ENCODE measurements around the gene NPR1. TPM values are rescaled to one million over a fixed set of nuclear protein-coding genes. Genes with fewer than 3 reads are reported as not detected.

NPR1 gene
- total and polyA plus RNA-seq, 2 of the 4 experiments (the other 2 are of a cell fraction): 0.02 TPM; not detected in 1

DNA sequence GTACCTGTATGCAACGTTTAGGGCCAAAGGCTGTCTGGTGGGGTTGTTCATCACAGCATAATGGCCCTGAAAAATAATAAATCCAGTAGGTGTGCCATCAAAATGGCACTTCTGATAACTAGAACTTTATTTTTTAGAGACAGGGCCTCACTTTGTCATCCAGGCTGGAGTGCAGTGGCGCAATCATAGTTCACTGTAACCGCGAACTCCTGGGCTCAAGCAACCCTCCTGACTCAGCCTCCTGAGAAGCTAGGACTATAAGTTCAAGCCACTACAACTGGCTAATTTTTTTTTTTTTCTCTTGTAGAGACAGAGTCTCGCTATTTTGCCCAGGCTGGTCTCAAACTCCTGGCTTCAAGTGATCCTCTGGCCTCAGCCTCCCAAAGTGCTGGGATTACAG lies 15.3 kb upstream of the NPR1 start:
- Histone ChIP-seq H2BK5ac (ENCODE audit: low read depth, low read length, poor library complexity, severe bottlenecking) (peak overlapping the region; percentile 26), H3K36me3 (ENCODE audit: control insufficient read depth, insufficient read depth, low read length) (peaks cover 61% of the 10 kb centered on the region), H3K9me3 (ENCODE audit: control insufficient read depth, insufficient read depth, low read length) (no peaks in the 10 kb centered on the region), H2AK5ac (ENCODE audit: low read depth, low read length) (no peak overlapping the region), H2BK120ac (ENCODE audit: low read depth, low read length) (no peak overlapping the region), H3K4me1 (ENCODE audit: control insufficient read depth, insufficient read depth, low read length) (peaks cover 3% of the 10 kb centered on the region), H3K18ac (ENCODE audit: low read depth, low read length) (no peak overlapping the region), H3K9me1 (ENCODE audit: insufficient read depth, low read length) (no peaks in the 10 kb centered on the region), H3K9ac (ENCODE audit: low read depth, low read length) (no peak overlapping the region), H2BK15ac (ENCODE audit: low read depth, low read length) (no peak overlapping the region), H2AK9ac (replicated peaks; ENCODE audit: low read depth, low read length, poor library complexity) (no peak overlapping the region), H4K91ac (ENCODE audit: insufficient read depth, low read depth, low read length) (no peak overlapping the region), H4K8ac (ENCODE audit: low read depth in 2 of 2, low read length in 2 of 2) (no peak overlapping the region), H2AFZ (replicated peaks; ENCODE audit: low read length, poor library complexity) (no peak overlapping the region), H4K20me1 (ENCODE audit: insufficient read depth, low read length) (no peaks in the 10 kb centered on the region), H3K4ac (ENCODE audit: low read depth, low read length) (no peak overlapping the region), H3K27me3 (ENCODE audit: control insufficient read depth, insufficient read depth, low read length) (no peaks in the 10 kb centered on the region), H3K4me3 (ENCODE audit: insufficient read depth, low read depth, low read length) (no peak overlapping the region), H3K27ac (ENCODE audit: insufficient read depth, low read length) (no peak overlapping the region), H3K23ac (ENCODE audit: low read depth, low read length) (no peak overlapping the region), H3K4me2 (ENCODE audit: low read depth, low read length) (no peak overlapping the region), H2BK20ac (ENCODE audit: low read depth, low read length) (no peak overlapping the region), H3K79me1 (ENCODE audit: low read depth in 1 of 2, low read length in 2 of 2) (peaks cover 21 to 38% of the 10 kb centered on the region in 2 experiments; a peak in 3 of 4 replicates), H3K14ac (replicated peaks; ENCODE audit: low read depth, low read length) (no peak overlapping the region), H4K5ac (ENCODE audit: low read depth, low read length) (no peak overlapping the region), H3K56ac (ENCODE audit: extremely low read depth, insufficient read depth, low read length) (no peak overlapping the region)
- in situ Hi-C loops (cut with MboI; ENCODE audit: low sequenced_read_pairs): no loop called here
- BruUV-seq (replicated peaks): no TSS peak
- TF ChIP-seq CEBPB (IDR thresholded peaks at IDR 0.05; ENCODE audit: low read depth, low read length): peak; percentile 85
- TF ChIP-seq, protein P1, sequence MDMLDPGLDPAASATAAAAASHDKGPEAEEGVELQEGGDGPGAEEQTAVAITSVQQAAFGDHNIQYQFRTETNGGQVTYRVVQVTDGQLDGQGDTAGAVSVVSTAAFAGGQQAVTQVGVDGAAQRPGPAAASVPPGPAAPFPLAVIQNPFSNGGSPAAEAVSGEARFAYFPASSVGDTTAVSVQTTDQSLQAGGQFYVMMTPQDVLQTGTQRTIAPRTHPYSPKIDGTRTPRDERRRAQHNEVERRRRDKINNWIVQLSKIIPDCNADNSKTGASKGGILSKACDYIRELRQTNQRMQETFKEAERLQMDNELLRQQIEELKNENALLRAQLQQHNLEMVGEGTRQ (IDR thresholded peaks at IDR 0.05; ENCODE audit: low read depth, low read length): no peak
- ChIA-PET POLR2A (ENCODE audit: unreplicated experiment) (interaction anchor here (0.7 kb wide), 1 partner anchor 29 kb away, joined by 4 read pairs; no protein-coding TSS in a partner anchor), CTCF (no interaction called here)
- intact Hi-C loops (cut with micrococcal nuclease): no loop called here
- no peak for ATAC-seq (ENCODE audit: low read depth)
- WGBS, 2 experiments (ENCODE audit: extremely low coverage in 2 of 2, insufficient read length in 1 of 2): 86% methylated on average over 1 of the region's 5 CpGs; no CpG with 5 or more reads in 1 of the 2 experiments
- DNase-seq: peak; percentile 65
- dilution Hi-C loops (cut with HindIII; ENCODE audit: low sequenced_read_pairs, unreplicated experiment): no loop called here
